ENCODE measurements around the gene DYRK1A.
A peak's percentile ranks its signal among the peaks of the same experiment; 100 is the strongest.

Gene DYRK1A

DNA sequence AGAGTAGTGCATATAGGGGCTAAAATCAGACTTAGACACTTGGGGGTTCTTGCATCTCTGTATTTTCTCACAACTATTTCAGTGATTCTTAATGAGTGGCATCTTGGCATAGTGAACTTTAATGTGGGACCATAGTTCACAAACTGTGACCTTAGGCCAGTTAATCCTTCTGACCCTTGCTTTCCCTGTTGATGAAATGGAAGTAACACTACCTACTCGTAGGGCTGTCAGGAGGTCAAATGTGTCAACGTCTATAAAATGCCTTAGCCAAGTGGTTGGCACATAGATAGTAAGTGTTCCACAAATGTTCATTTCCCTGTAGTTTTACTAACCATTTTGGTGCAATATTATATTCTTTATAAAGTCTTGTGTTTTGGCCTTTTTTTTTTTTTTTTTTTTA is 49.4 kb downstream of the DYRK1A start:
- Mint-ChIP-seq H3K27me3 (no peaks in the 10 kb centered on the region), H3K4me3 (no peak overlapping the region), H3K36me3 (peaks cover 8% of the 10 kb centered on the region), H3K27ac (no peak overlapping the region), H3K4me1 (peaks cover 74% of the 10 kb centered on the region), H3K9me3 (no peaks in the 10 kb centered on the region)
- ATAC-seq, result no peak

DNA sequence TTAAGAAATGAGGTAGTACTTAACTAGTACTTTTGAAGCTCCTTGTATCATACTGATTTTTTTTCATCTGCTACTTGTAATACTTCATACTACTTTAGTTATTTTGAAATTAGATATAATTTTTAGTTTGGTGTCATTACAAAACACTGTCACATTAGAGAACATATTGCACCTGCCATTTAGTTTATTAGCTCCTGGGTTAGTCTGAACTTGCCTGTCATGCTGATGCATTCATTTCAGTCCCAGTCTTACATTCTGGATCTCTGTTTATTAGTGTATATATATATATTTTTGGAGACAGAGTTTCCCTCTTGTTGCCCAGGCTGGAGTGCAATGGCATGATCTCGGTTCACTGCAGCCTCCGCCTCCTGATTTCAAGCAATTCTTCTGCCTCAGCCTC is 50.3 kb downstream of the DYRK1A start:
- no peak for ATAC-seq
- H3K36me3 Mint-ChIP-seq, result peaks cover 8% of the 10 kb centered on the region
- H3K27ac Mint-ChIP-seq, result no peak overlapping the region
- H3K4me3 Mint-ChIP-seq, result no peak overlapping the region
- H3K27me3 Mint-ChIP-seq, result no peaks in the 10 kb centered on the region
- H3K4me1 Mint-ChIP-seq, result peaks cover 67% of the 10 kb centered on the region
- no peaks in the 10 kb centered on the region for H3K9me3 Mint-ChIP-seq

DNA sequence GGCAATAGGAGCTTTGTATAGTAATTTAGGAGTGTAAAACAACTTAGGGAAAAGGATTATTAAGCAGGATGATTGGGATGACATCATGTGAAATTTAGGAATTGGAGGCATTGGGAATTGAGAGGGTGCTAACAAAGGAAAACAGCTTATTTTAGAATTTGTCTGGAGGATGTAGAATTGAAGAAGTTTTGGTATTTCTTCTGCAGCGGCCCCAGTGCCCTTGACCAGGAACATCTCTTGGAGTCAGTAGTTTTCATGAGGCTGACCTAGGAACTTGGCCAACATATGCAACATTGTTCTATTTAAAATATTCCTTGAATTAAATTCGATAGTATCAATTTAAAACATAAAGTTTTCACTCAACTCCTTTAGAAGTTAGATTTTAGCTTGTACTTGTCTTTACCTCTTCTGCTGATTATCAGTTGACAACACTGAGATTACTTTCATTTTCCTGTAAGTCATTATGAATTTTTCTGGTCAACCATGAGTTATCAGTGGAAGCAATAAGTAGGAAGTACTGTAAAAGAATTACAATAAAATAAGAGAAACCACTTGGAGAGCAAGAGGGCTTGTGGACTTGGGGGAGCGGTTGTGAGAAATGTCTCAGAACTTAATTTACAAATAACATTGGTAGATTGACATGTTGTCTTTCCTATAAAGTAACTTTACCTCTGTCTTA is 52.8 kb downstream of the DYRK1A start:
- no peak overlapping the region for H3K4me3 Mint-ChIP-seq
- H3K36me3 Mint-ChIP-seq, result peaks cover 21% of the 10 kb centered on the region
- H3K9me3 Mint-ChIP-seq, result no peaks in the 10 kb centered on the region

DNA sequence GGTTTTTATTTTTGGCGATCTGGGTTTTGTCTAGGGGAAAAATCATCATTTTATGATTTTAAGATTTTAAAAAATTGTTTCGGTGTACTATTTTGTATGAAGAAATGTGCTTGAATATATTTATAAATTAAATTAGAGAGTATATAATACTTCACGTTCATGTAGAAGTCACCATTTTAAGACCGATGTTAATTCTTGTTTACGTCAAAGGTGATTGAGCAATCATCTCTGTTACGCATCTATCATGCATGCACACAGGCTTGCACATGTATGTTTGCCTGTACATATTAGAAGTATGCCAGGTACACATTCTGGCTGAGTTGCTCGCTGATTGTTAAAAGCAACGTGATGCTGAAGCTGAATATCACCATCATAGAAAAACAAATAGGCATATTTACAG is 54.7 kb downstream of the DYRK1A start:
- H3K36me3 Mint-ChIP-seq, result peaks cover 31% of the 10 kb centered on the region
- H3K4me1 Mint-ChIP-seq, result peaks cover 43% of the 10 kb centered on the region
- no peaks in the 10 kb centered on the region for H3K27me3 Mint-ChIP-seq
- no peaks in the 10 kb centered on the region for H3K9me3 Mint-ChIP-seq
- no peak for ATAC-seq
- H3K4me3 Mint-ChIP-seq, result no peak overlapping the region
- H3K27ac Mint-ChIP-seq, result no peak overlapping the region

More for the DNA sequence above, 52.8 kb downstream of the DYRK1A start:
- Mint-ChIP-seq H3K27me3 (no peaks in the 10 kb centered on the region), H3K27ac (no peak overlapping the region), H3K4me1 (peaks cover 55% of the 10 kb centered on the region)
- no peak for ATAC-seq

DNA sequence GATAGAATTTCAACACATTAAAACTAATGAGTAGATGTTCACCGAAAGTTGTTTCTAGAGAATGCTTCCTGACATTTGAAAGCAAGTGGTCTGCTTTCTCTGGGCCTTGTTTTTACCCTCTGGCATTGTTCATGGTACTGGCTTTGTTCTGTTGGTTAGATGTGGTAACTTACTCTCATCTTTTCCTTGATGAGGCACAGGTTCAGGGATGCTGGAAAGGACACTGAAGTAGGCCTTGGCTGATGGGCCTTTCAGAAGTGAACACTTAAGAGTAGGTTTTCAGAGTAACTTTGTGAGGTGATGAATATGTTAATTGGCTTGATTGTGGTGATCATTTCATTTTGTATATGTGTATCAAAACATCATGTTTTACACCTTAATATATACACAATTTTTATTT is 55.8 kb downstream of the DYRK1A start:
- H3K4me1 Mint-ChIP-seq, result peaks cover 41% of the 10 kb centered on the region
- H3K36me3 Mint-ChIP-seq, result peaks cover 33% of the 10 kb centered on the region
- no peaks in the 10 kb centered on the region for H3K9me3 Mint-ChIP-seq
- ATAC-seq, result no peak
- no peak overlapping the region for H3K27ac Mint-ChIP-seq
- H3K4me3 Mint-ChIP-seq, result no peak overlapping the region
- H3K27me3 Mint-ChIP-seq, result no peaks in the 10 kb centered on the region

DNA sequence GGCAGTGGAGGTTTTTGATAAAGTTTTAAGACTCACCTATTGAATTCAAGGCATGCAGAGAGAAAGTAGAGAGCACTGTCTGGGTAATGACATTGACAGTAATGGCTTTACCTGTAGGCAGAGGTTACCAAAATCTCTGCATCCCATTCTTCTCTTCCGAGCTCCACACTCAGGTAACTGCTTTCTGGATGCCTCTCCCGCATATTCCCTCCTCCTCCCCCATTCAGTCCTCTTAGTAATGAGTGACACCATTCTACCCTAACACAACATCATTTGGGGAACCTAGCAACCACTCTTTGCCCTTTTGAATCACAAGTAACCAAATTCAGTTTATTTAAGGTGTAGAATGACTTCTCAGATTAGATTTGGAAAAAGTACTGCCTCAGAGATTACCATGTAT is 56.5 kb downstream of the DYRK1A start:
- H3K36me3 Mint-ChIP-seq, result peaks cover 35% of the 10 kb centered on the region

DNA sequence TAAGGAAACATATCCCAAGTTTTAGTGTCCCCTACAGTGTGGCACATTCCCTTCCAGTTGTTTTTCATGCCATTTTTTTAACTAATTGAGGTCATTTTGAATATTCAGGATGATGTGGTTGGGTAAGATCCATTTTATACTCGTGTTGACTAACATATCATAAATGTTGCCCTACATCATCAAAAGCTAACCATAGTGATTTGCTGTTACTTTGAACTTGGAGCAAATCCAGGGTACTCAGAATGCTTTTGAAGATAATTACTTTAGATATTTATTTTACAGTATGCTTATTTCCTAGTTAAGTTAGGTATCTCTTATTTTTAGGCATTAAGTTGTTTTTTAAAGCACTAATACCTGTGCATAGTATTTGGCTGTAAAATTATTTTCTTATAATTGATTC is 57.8 kb downstream of the DYRK1A start:
- Mint-ChIP-seq H3K4me1 (peaks cover 37% of the 10 kb centered on the region), H3K4me3 (no peak overlapping the region), H3K9me3 (peaks cover 2% of the 10 kb centered on the region), H3K36me3 (peaks cover 48% of the 10 kb centered on the region), H3K27ac (no peak overlapping the region), H3K27me3 (no peaks in the 10 kb centered on the region)
- ATAC-seq, result no peak

More for the DNA sequence above, 56.5 kb downstream of the DYRK1A start:
- H3K27me3 Mint-ChIP-seq, result no peaks in the 10 kb centered on the region
- no peak for ATAC-seq
- H3K9me3 Mint-ChIP-seq, result no peaks in the 10 kb centered on the region
- H3K4me1 Mint-ChIP-seq, result peaks cover 41% of the 10 kb centered on the region
- H3K27ac Mint-ChIP-seq, result no peak overlapping the region
- H3K4me3 Mint-ChIP-seq, result no peak overlapping the region

DNA sequence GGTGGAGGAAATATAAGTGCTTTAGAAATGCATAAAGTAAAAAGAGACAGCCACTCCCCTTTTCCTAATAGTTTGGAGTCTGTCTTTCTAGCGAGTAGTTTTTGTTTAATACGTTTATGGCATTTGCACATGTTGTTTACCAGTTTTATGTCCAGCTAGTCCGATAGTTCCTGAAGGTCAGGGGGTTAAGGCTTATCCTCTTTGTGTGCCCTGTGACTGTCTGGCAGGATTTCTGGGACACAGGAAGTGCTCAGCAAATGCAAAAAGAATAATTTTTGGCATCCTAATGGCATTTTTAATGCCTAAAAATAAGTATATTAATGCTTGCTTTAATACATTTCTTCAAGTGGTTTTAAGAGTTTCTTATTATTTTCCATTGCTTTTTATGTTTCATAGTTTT is 58.4 kb downstream of the DYRK1A start:
- H3K4me1 Mint-ChIP-seq, result peaks cover 36% of the 10 kb centered on the region
- H3K36me3 Mint-ChIP-seq, result peaks cover 53% of the 10 kb centered on the region

DNA sequence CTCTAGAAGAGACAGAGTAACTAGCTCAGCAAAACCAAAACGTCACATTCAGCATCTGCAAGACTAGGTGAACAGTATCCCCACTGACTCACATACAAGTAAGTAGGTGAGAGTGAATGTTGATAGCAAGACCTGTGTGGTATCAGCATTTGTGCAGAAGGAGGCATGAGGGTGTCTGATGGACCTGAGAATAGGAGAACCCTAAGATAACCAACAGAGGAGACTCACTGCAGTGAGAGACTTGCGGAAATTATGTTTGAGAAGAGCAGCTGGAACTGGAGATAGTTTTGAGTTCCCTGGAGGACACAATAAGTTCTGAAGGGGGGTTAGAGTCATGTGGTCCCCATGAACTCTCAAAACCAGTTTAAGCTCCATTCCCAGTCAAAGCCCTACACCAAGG is 59.1 kb downstream of the DYRK1A start:
- H3K4me1 Mint-ChIP-seq, result peaks cover 36% of the 10 kb centered on the region
- no peak overlapping the region for H3K27ac Mint-ChIP-seq
- peaks cover 2% of the 10 kb centered on the region for H3K9me3 Mint-ChIP-seq
- peaks cover 53% of the 10 kb centered on the region for H3K36me3 Mint-ChIP-seq
- H3K4me3 Mint-ChIP-seq, result no peak overlapping the region
- no peaks in the 10 kb centered on the region for H3K27me3 Mint-ChIP-seq
- no peak for ATAC-seq

More for the DNA sequence above, 58.4 kb downstream of the DYRK1A start:
- Mint-ChIP-seq H3K27me3 (no peaks in the 10 kb centered on the region), H3K27ac (no peak overlapping the region), H3K9me3 (peaks cover 2% of the 10 kb centered on the region), H3K4me3 (no peak overlapping the region)
- ATAC-seq, result no peak

DNA sequence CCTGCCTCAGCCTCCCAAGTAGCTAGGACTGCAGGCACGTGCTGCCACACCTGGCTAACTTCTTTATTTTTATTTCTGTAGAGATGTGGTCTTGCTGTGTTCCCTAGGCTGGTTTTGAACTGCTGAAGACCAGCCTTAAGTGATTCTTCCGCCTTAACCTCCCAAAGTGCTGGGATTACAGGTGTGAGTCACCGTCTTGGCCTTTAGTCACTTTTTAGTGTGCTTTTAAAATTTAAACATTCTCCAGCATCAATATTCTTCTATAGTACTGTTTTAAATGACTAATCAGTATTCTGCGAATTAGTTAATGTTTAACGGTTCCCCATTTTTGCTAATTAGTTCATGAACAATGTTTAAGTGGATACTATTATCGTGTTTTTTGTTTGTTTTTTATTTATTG is 60.6 kb downstream of the DYRK1A start:
- Mint-ChIP-seq H3K36me3 (peaks cover 60% of the 10 kb centered on the region), H3K27me3 (no peaks in the 10 kb centered on the region), H3K9me3 (peaks cover 2% of the 10 kb centered on the region), H3K4me1 (peaks cover 51% of the 10 kb centered on the region), H3K27ac (peak overlapping the region; percentile 42), H3K4me3 (no peak overlapping the region)
- ATAC-seq, result no peak

DNA sequence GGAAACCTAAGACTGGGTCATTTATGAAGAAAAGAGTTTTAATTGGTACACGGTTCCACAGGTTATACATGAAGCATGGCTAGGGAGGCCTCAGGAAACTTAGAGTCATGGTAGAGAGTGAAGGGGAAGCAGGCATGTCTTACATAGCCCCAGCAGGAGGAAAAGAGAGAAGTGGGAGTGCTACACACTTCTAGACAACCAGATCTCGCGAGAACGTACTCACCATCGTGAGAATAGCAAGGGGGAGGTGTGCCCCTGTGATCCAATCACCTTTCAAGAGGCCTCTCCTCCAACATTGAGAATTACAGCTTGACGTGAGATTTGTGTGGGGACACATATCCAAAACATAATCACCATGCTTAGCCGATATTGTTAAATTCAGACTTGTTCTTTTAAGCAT is 62.8 kb downstream of the DYRK1A start:
- ATAC-seq, result no peak
- peaks cover 2% of the 10 kb centered on the region for H3K9me3 Mint-ChIP-seq
- peaks cover 56% of the 10 kb centered on the region for H3K36me3 Mint-ChIP-seq
- H3K4me1 Mint-ChIP-seq, result peaks cover 53% of the 10 kb centered on the region
- no peaks in the 10 kb centered on the region for H3K27me3 Mint-ChIP-seq
- H3K27ac Mint-ChIP-seq, result no peak overlapping the region
- no peak overlapping the region for H3K4me3 Mint-ChIP-seq

DNA sequence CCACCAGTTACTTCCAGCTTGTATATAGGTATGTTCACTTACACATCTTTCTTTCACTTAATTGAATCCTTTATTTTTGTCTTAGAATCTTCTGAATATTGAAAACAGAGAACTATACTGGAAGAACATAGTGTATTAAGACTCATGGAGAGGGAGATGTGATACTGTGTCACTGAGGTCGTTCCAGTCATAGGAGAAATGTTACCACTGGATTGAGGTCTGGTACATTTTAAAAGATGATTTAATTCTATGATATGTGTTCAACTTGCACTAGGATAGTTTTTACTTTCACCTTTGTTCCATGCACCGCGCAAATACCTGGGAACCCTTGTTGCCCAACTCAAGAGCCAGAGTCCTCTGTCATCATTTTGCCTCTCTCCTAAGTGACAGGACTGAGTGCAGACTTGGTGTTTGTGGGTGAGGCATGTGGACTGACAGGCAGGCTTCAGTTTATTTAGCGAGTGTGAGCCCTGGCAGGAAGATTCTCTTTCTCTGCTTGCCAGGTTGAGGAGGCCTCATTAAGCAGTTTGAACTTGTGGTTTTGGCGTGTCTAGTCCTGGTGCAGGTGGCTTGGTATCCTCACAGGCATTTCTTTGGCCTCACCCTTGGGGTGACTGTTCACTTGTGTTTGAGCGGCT is 63.7 kb downstream of the DYRK1A start:
- no peak for ATAC-seq
- peaks cover 53% of the 10 kb centered on the region for H3K4me1 Mint-ChIP-seq
- no peaks in the 10 kb centered on the region for H3K27me3 Mint-ChIP-seq
- H3K27ac Mint-ChIP-seq, result no peak overlapping the region
- H3K36me3 Mint-ChIP-seq, result peaks cover 56% of the 10 kb centered on the region
- H3K9me3 Mint-ChIP-seq, result peaks cover 2% of the 10 kb centered on the region
- H3K4me3 Mint-ChIP-seq, result no peak overlapping the region

DNA sequence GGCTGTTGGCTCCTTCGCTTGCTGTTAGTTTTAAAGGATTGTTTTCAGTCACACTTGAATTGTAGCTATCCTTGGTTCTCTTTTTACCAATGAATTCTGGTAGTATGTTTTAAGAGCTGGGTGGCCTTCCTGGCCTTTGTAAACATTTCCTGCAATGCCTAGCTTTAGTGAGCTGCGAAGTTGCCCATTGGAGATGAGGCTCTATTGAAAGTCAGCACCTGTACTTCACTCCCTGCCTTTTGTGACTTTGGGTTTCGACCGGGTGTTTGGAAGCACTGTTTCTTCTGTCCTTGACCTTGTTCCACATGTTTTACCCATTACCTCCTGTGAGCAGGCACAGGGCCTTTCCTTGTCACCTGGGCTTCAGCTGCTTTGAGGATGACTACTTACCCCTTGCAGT is 64.7 kb downstream of the DYRK1A start:
- peaks cover 47% of the 10 kb centered on the region for H3K36me3 Mint-ChIP-seq
- ATAC-seq, result no peak
- H3K4me1 Mint-ChIP-seq, result peaks cover 46% of the 10 kb centered on the region
- peaks cover 2% of the 10 kb centered on the region for H3K9me3 Mint-ChIP-seq
- no peaks in the 10 kb centered on the region for H3K27me3 Mint-ChIP-seq
- H3K27ac Mint-ChIP-seq, result no peak overlapping the region
- no peak overlapping the region for H3K4me3 Mint-ChIP-seq

DNA sequence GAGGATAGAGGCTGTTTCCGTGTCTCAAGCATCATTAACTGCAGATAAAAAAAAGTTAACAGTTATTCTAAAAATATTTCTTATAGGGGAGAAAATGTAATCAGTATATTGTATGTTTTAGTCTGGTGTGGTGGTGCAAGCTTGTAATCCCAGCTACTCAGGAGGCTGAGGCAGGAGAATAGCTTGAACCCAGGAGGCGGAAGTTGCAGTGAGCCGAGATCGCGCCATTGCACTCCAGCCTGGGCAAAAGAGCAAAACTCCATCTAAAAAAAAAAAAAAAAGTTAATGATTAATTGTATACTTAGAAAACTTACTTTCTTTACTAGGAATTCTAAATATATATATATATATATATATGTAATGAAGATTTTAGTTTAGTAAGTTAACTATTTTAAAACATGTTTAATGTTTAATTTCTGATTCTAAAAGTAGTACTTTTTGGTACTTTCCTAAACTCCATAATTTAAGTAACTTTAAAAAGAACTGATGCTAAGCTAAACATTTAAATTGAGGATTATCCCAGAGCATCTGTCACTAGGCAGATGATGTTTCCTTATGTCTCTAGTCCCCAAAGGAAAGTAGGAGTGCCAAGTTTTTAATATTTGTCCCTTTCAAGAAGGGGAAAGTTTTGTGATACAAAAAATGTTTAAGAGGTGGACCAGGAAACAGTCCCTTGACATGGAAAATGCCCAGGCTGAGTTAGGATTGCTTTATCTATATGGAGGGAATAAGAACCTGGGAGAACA is 66.3 kb downstream of the DYRK1A start:
- Mint-ChIP-seq H3K27me3 (no peaks in the 10 kb centered on the region), H3K9me3 (peaks cover 2% of the 10 kb centered on the region), H3K4me3 (no peak overlapping the region), H3K36me3 (peaks cover 47% of the 10 kb centered on the region), H3K27ac (no peak overlapping the region), H3K4me1 (peaks cover 45% of the 10 kb centered on the region)
- no peak for ATAC-seq

DNA sequence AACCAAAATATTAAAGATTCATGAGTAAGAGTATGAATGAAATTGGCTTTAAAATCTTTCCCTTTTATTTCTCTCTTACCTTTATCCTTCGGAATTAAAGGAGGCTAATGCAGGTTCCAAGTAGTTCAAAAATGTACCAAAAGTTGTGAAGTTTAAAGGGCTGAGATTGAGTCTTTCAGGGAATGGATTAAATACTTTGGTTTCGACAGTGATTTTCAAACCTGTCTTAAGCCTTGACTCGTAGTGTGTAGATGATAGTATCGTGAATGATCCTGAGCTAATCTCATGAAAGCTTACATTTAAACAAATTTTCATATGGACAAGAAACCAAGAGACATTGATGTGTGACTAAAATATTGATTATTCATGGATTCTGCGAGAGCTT is 66.9 kb downstream of the DYRK1A start:
- Mint-ChIP-seq H3K27me3 (no peaks in the 10 kb centered on the region), H3K4me1 (peaks cover 45% of the 10 kb centered on the region), H3K36me3 (peaks cover 47% of the 10 kb centered on the region), H3K27ac (no peak overlapping the region), H3K4me3 (no peak overlapping the region), H3K9me3 (peaks cover 2% of the 10 kb centered on the region)
- no peak for ATAC-seq

DNA sequence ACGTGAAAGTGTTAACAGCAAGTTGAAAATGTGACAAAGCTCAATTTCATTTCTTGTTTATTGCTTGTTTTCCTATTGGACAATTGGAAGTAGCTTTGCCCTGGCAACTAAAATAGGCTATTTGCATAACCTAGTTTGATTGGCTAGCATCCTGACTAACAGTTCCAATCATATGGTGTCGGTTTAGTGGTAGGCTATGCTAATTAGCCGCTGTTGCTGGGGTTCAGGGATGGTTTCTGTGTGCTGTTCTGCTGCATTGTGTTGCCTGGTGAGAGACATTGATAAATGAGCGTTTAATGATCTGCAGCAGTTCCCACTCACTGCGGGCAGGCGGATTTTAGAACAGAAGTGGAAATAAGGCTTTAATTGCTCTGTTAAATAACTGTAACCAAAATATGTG is 68.5 kb downstream of the DYRK1A start:
- Mint-ChIP-seq H3K27ac (no peak overlapping the region), H3K4me3 (no peak overlapping the region), H3K36me3 (peaks cover 45% of the 10 kb centered on the region), H3K4me1 (peaks cover 35% of the 10 kb centered on the region), H3K9me3 (no peaks in the 10 kb centered on the region), H3K27me3 (no peaks in the 10 kb centered on the region)
- peak; percentile 82 for ATAC-seq

Data from stimulated activated memory B cell treated with anti-CD40 and anti-IgM and Interleukin-4, amounts not matched to agents 10 μg/mL and 1 μg/mL and 100 μg/mL, for 72 hours (primary cell).